HepG2 (cell line): ENCODE results near the gene C2. TPM values are rescaled to one million over a fixed set of nuclear protein-coding genes. Genes with fewer than 3 reads are reported as not detected.
A peak's percentile ranks its signal among the peaks of the same experiment; 100 is the strongest.

ENCODE experiments used
- DMTF1 ChIP-seq: sonication (generic); formaldehyde crosslinking; IDR thresholded peaks from 2 replicates; pipeline ENCODE4 v1.4.0; 2020; ENCODE audit warnings: mild to moderate bottlenecking, missing genetic modification reagents
- HOXA9 ChIP-seq: sonication (generic); formaldehyde crosslinking; IDR thresholded peaks from 2 replicates; pipeline ENCODE4 v1.8.1; 2022; ENCODE audit warnings: missing genetic modification reagents, mild to moderate bottlenecking, moderate library complexity, borderline replicate concordance
- JARID2 ChIP-seq: sonication (generic); formaldehyde crosslinking; IDR thresholded peaks from 2 replicates; pipeline ENCODE4 v1.8.1; 2023; ENCODE audit warnings: missing genetic modification reagents, inconsistent platforms; ENCODE audit not compliant: insufficient replicate concordance
- JDP2 ChIP-seq: sonication (generic); formaldehyde crosslinking; IDR thresholded peaks from 2 replicates; pipeline ENCODE4 v1.8.1; 2022; ENCODE audit warnings: missing genetic modification reagents, borderline replicate concordance
- KDM5A ChIP-seq: fragments of 200-600 bp; sonication (generic); IDR thresholded peaks from 2 replicates; pipeline ENCODE4 v1.7.0; 2018; ENCODE audit warnings: antibody characterized with exemption, mild to moderate bottlenecking, low read length, borderline replicate concordance
- POLR2AphosphoS5 ChIP-seq: IDR thresholded peaks from 2 replicates; pipeline ENCODE4 v1.6.1; 2012; ENCODE audit warnings: low read depth, low read length
- RFX3 ChIP-seq: IDR thresholded peaks from 2 replicates; pipeline ENCODE4 v1.6.1; 2016; ENCODE audit warnings: missing biosample characterization, missing genetic modification reagents
- TGIF2 ChIP-seq: IDR thresholded peaks from 2 replicates; pipeline ENCODE4 v1.6.1; 2016; ENCODE audit warnings: control low read depth, missing compliant biosample characterization
- TIGD3 ChIP-seq: sonication (generic); formaldehyde crosslinking; IDR thresholded peaks from 2 replicates; pipeline ENCODE4 v1.5.1; 2020; ENCODE audit warnings: mild to moderate bottlenecking, missing genetic modification reagents, borderline replicate concordance
- TMF1 ChIP-seq: sonication (generic); formaldehyde crosslinking; IDR thresholded peaks from 2 replicates; pipeline ENCODE4 v1.8.1; 2022; ENCODE audit warnings: low read depth, missing genetic modification reagents
- USF2 ChIP-seq, 2 experiments: sonication (generic) in 1 of 2; formaldehyde crosslinking in 1 of 2; IDR thresholded peaks; 2 replicates each; pipeline versions ENCODE4 v1.5.1 to v1.6.1; 2011 to 2020; ENCODE audit warnings: borderline replicate concordance in 1 of 2, low read depth in 1 of 2, low read length in 1 of 2, mild to moderate bottlenecking in 1 of 2, missing genetic modification reagents in 1 of 2, moderate library complexity in 1 of 2
- ZBTB33 ChIP-seq: sonication (generic); formaldehyde crosslinking; IDR thresholded peaks from 2 replicates; pipeline ENCODE4 v1.4.0; 2020; ENCODE audit warnings: missing genetic modification reagents
- ZBTB38 ChIP-seq: sonication (generic); formaldehyde crosslinking; IDR thresholded peaks from 2 replicates; pipeline ENCODE4 v1.5.1; 2020; ENCODE audit warnings: mild to moderate bottlenecking, missing genetic modification reagents
- ZNF253 ChIP-seq: sonication (generic); formaldehyde crosslinking; IDR thresholded peaks from 2 replicates; pipeline ENCODE4 v1.8.0; 2022; ENCODE audit warnings: mild to moderate bottlenecking, missing genetic modification reagents, borderline replicate concordance
- ZNF260 ChIP-seq: sonication (generic); formaldehyde crosslinking; IDR thresholded peaks from 2 replicates; pipeline ENCODE4 v1.4.0; 2020; ENCODE audit warnings: missing genetic modification reagents, low read depth, mild to moderate bottlenecking, borderline replicate concordance
- ZNF296 ChIP-seq: sonication (generic); formaldehyde crosslinking; conservative IDR thresholded peaks from 2 replicates; pipeline ENCODE4 v1.5.0; 2020; ENCODE audit warnings: mild to moderate bottlenecking, missing genetic modification reagents
- ZNF343 ChIP-seq: sonication (generic); formaldehyde crosslinking; IDR thresholded peaks from 2 replicates; pipeline ENCODE4 v1.4.0; 2020; ENCODE audit warnings: mild to moderate bottlenecking, missing genetic modification reagents
- ZNF468 ChIP-seq: sonication (generic); formaldehyde crosslinking; IDR thresholded peaks from 2 replicates; pipeline ENCODE4 v1.8.0; 2022; ENCODE audit warnings: mild to moderate bottlenecking, moderate library complexity, missing genetic modification reagents
- ZNF558 ChIP-seq: sonication (generic); formaldehyde crosslinking; IDR thresholded peaks from 2 replicates; pipeline ENCODE4 v1.9.0; 2022; ENCODE audit warnings: mild to moderate bottlenecking, missing genetic modification reagents, borderline replicate concordance
- polyA plus RNA-seq, 8 experiments: library from polyadenylated mRNA; depleted of rRNA in 3 of 8; stranded (reverse) in 7 of 8; unstranded in 1 of 8; fragments of >200 nt; fragmentation: Illumina TruSeq in 4 of 8; extraction: Trizol in 4 of 8; gene quantifications; 2 replicates each; pipeline versions ENCODE4 v1.2.1 to v1.2.3, GENCODE V29; 2011 to 2016; ENCODE audit warnings: low read depth in 4 of 8, missing spikeins in 1 of 8, mixed read lengths in 1 of 8; ENCODE audit not compliant: insufficient read depth in 1 of 8
- total RNA-seq, 5 experiments: library from RNA; depleted of rRNA; stranded (reverse); fragments of >200 nt; fragmentation: Illumina TruSeq; extraction: Trizol; gene quantifications; 2 replicates each; pipeline ENCODE4 v1.2.3, GENCODE V29; 2016; ENCODE audit warnings: low read depth in 1 of 5

C2 gene
- total and polyA plus RNA-seq, 2 of the 13 experiments (the other 11 are each of a cell fraction or from before 2014, with no cell fraction given): 165 to 307 TPM

- TF ChIP-seq POLR2AphosphoS5 (0 out of 2 replicates have a peak, but pooled peaks have one; percentile 32), ZNF253 (CRISPR knock-in tag) (no peak), JDP2 (no peak), ZNF558 (CRISPR knock-in tag) (peak; percentile 70; the same call in 1 of the 2 replicates), ZNF468 (no peak), ZNF343 (CRISPR knock-in tag) (no peak), TGIF2 (CRISPR knock-in tag) (no peak), HOXA9 (no peak), ZBTB38 (CRISPR knock-in tag) (peak; percentile 84), TMF1 (no peak), TIGD3 (CRISPR knock-in tag) (no peak), JARID2 (no peak), KDM5A (peak; percentile 61; the same call in 1 of the 2 replicates), ZNF296 (CRISPR knock-in tag) (no peak), RFX3 (CRISPR knock-in tag) (no peak), USF2 (IDR thresholded peaks at IDR 0.05; ENCODE audit: low read depth, low read length) (no peak), USF2 (CRISPR knock-in tag; IDR thresholded peaks at IDR 0.05; ENCODE audit: borderline replicate concordance) (no peak), DMTF1 (CRISPR knock-in tag) (no peak), ZBTB33 (CRISPR knock-in tag) (no peak), ZNF260 (CRISPR knock-in tag) (no peak)
Observed at GRCh38 chr6:31901953-31902643, 25.4 kb upstream of the C2 start, which contains the start of gene ZBTB12 (continued).
